Measurements from ENCODE around the gene HEATR9.
"Not testable (repeated sequence)": the region's sequence is repeated elsewhere in the genome, so short reads cannot be mapped to it uniquely, and the experiment has no call there.

The HEATR9 gene

DNA sequence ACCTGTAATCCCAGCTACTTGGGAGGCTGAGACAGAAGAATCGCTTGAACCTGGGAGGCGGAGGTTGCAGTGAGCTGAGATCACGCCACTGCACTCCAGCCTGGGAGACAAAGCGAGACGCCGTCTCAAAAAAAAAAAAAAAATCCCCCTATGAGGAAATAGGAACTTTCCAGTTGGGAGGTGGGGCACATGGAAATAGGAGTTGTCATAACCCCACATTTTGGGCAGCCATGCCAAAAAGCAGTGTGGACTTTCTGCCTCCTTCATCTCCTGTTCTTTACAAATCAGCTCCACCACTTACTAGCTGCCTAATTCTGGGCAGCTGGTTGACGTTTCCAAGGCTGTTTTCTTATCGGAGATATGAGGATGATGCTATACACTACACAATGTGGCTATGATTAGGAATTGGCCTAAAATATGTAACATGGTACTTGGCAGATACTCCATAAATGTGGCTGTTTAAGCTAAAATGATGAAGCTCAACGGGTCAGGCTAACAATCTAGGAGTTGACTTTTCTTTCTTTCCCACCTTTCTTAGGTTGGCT lies 33.0 kb upstream of the HEATR9 start:
- TF ChIP-seq, protein P1, sequence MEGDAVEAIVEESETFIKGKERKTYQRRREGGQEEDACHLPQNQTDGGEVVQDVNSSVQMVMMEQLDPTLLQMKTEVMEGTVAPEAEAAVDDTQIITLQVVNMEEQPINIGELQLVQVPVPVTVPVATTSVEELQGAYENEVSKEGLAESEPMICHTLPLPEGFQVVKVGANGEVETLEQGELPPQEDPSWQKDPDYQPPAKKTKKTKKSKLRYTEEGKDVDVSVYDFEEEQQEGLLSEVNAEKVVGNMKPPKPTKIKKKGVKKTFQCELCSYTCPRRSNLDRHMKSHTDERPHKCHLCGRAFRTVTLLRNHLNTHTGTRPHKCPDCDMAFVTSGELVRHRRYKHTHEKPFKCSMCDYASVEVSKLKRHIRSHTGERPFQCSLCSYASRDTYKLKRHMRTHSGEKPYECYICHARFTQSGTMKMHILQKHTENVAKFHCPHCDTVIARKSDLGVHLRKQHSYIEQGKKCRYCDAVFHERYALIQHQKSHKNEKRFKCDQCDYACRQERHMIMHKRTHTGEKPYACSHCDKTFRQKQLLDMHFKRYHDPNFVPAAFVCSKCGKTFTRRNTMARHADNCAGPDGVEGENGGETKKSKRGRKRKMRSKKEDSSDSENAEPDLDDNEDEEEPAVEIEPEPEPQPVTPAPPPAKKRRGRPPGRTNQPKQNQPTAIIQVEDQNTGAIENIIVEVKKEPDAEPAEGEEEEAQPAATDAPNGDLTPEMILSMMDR (IDR thresholded peaks at IDR 0.05; ENCODE audit: control insufficient read depth, extremely low read depth, insufficient read depth), result no peak
- no peak overlapping the region for H3K4me3 ChIP-seq (ENCODE audit: low read depth, low read length)

DNA sequence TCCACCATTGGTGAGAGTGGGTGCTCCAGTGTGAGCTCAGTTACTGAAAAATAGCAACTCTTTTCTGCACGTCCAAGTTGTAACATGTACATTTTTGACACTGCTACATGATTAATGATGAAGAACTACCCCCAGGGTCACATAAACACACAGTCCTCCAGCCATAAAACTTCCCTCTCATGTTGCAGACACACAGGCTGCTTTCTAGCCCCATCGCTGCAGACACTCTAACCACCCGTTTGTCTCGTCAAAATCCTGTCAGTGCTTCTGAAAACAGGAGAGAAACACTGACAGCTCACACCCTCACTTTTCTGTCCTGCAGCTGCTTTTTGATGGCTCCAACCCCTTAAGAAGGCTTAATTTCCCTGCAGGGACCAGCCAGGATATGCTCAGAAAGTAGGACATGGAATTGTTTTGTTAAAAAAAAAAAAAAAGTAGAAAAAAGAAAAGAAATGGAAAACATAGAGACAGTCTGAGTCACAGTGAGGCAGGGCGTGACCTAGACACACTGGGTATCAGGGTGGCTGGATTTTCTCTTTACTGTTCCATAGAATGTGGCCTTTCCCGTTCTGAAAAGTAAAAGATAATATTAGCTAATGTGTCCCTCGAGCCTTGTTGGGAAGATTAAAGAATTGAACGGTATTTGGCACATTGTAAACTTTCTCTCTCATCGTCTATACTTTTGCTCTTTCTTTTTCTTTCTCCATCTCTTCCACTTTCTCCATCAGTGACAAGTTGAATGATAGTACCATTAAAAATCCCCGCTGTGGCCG lies 32.2 kb upstream of the HEATR9 start:
- TF ChIP-seq, protein P1 (IDR thresholded peaks at IDR 0.05; ENCODE audit: control insufficient read depth, extremely low read depth, insufficient read depth), result no peak
- no peak overlapping the region for H3K4me3 ChIP-seq (ENCODE audit: low read depth, low read length)
- no peak for DNase-seq (ENCODE audit: low read depth)

More for the DNA sequence above, 33.0 kb upstream of the HEATR9 start:
- DNase-seq (ENCODE audit: low read depth), result no peak

DNA sequence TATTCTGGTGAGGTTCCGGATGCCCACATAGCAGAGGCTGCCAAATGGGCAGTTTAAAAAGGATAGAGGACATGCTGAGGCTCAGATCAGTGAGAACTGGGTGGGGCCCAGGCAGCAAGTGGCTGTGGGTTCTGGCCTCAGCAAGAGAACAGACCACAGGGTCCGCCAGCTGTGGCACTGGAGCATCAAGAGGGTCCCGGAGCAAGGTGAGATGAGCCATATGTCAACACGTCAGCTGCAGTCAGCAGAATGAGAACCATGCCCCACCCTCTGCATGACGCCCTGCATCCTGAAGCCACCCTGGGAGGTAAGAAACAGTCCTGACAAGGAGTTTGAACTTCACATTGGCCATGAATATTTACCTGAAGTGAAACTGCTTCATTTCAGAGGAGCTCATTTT lies 31.6 kb upstream of the HEATR9 start:
- H3K4me3 ChIP-seq (ENCODE audit: low read depth, low read length), result no peak overlapping the region
- DNase-seq (ENCODE audit: low read depth), result no peak
- TF ChIP-seq, protein P1 (IDR thresholded peaks at IDR 0.05; ENCODE audit: control insufficient read depth, extremely low read depth, insufficient read depth), result no peak

DNA sequence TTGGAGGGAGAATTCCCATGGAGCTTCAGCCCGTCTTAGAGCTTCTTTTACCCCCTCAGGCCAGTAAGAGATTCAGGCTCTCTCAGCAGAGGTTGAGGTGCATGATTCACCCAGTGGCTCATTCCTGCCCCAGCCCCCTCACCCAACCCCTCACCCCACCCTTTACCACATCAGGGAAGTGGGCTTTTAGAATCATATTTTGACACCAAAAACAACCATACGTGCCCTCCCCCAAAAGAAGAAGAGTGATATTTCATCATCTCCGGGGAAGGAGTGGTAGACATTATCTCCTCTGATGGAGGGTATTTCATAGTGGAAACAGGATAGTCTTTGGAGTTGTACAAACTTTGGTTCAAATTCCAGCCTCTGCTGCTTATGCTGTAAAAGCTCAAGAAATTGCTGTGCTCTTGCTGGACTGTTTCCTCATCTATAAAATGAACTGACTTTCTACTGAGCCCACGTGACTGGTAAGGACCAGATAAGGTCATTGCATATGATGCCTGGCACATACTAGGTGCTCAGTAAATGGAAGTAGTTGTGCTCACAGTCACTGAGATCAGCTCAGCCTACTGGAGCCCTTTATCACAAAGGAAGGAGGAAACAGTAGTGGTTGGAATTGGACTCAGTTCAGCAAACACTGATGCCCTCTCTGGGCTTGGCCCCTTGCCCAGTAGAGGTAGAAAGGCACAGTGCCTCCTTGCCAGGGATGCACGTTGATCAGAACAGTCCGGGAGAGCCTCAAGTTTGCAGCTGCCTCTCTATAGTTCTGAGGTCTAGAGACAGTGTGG lies 29.8 kb upstream of the HEATR9 start:
- no peak overlapping the region for H3K4me3 ChIP-seq (ENCODE audit: low read depth, low read length)
- DNase-seq (ENCODE audit: low read depth), result peak; percentile 70
- TF ChIP-seq, protein P1 (IDR thresholded peaks at IDR 0.05; ENCODE audit: control insufficient read depth, extremely low read depth, insufficient read depth), result no peak

DNA sequence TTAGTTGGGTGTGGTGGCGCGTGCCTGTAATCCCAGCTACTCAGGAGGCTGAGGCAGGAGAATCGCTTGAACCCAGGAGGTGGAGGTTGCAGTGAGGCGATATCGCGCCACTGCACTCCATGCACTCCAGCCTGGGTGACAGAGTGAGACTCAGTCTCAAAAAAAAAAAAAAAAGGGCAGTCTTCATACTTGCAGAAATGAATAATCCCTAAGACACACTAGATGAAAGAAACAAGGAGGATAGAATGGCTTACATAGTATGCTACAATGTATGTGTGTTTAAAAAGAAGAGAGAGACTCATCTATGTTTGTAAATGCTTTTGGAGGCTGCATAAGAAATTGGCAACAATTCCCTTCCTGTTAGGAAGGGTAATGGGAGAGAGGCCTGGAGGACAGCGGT lies 29.1 kb upstream of the HEATR9 start:
- H3K4me3 ChIP-seq (ENCODE audit: low read depth, low read length); DNase-seq (ENCODE audit: low read depth): not testable (repeated sequence)

DNA sequence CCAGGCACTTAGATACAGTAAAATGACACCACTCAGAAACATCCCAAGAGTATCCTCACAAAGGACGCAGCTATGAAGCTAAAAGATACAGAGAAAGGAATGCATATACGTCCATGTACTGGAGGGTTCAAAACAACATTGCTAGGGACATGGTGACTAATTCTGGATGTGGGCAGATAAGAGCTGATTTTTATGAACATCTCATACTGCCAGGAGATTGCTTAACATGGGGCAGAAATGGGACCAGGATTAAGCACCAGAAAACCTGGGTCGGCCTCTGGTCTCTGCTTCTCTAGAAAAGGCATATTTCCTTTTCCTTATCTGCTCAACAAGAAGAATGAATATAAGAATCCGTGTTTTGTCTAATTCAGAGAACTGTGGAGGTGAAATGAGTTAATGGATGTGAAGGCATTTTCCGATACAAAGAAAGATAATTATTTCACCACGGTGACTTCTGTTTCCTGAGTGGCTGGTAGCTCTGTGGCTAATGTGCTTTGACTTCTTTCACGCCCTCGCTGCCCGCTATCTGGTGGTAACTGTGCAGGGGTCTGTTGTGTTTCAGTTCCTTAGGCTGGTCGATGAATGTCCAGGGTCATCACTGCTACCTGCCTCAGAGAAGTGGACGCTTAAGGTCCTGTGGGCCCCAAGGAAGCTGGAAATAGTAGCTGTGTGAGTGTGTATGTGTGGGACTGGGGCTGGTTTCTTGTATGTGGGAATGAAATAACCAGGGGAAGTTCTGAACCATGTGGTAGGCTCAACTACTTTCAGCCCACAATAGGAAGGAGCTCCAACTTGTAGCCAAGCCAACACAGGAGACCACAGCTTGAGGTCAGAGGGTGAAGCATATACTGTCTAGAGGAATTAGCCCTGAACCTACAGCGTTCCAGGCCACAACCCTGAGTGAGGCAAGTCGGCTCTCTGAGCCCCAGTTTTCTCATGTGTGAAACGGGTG lies 27.2 kb upstream of the HEATR9 start:
- no peak overlapping the region for H3K4me3 ChIP-seq (ENCODE audit: low read depth, low read length)
- no peak for DNase-seq (ENCODE audit: low read depth)
- TF ChIP-seq, protein P1 (IDR thresholded peaks at IDR 0.05; ENCODE audit: control insufficient read depth, extremely low read depth, insufficient read depth), result no peak

Measured in LNCaP clone FGC (cell line).